HepG2 (cell line): ENCODE results near the gene OGFR. TPM values are rescaled to one million over a fixed set of nuclear protein-coding genes. Genes with fewer than 3 reads are reported as not detected.

Experiments
- ATAC-seq: fragments of 200-7000 bp; cut with Tn5 transposase; 3 replicates; pipeline ENCODE4 v1.9.1; 2020; ENCODE audit warnings: mild to moderate bottlenecking, moderate library complexity
- BruUV-seq: library from RNA; stranded (reverse); fragments of 400-500 nt; replicated peaks from 2 replicates; lab custom pipeline; 2021; lab: Mats Ljungman, UMichigan
- CTCF ChIA-PET: fragments of 300-600 bp; formaldehyde crosslinking; extraction: SDS; loops from one replicate; lab custom pipeline; 2021; ENCODE audit warnings: low total read pairs, inconsistent platforms, low intra/inter-chr PET ratio; lab: Yijun Ruan, JAX
- POLR2A ChIA-PET: fragments of 350-600 bp; sonication (Branson Sonifier 250); formaldehyde crosslinking; loops from one replicate; lab custom pipeline; 2020; ENCODE audit warnings: antibody characterized with exemption, inconsistent platforms; lab: Yijun Ruan, JAX
- DNase-seq: peaks from one replicate; pipeline ENCODE4 v3.0.0-alpha.2; 2015; ENCODE audit warnings: low spot score
- FAIRE-seq: peaks from 3 replicates; lab custom pipeline; 2011; peaks lifted over from hg19 to GRCh38; lab: Jason Lieb, UNC
- H2AFZ ChIP-seq: one replicate; pipeline ENCODE4 v1.6.1; 2011; ENCODE audit warnings: low read length, inconsistent platforms
- H3K27ac ChIP-seq: fragments of 300-600 bp; 3 replicates; pipeline ENCODE4 v1.8.0; 2011; ENCODE audit warnings: mixed run types, mild to moderate bottlenecking, mixed read lengths, low read length, inconsistent platforms; ENCODE audit not compliant: insufficient read depth; ENCODE audit errors: extremely low read length
- H3K27me3 ChIP-seq, 2 experiments: fragments of 200-600 bp in 1 of 2; 2 replicates in 1 of 2; 3 replicates in 1 of 2; pipeline versions ENCODE4 v1.6.0 to v1.8.0; 2011; ENCODE audit warnings: low read length in 2 of 2, mild to moderate bottlenecking in 2 of 2, moderate library complexity in 2 of 2, inconsistent platforms in 1 of 2; ENCODE audit not compliant: insufficient read depth in 2 of 2, control insufficient read depth in 1 of 2
- H3K36me3 ChIP-seq, 2 experiments: fragments of 200-600 bp in 1 of 2; replicated peaks in 1 of 2; 2 replicates in 1 of 2; 3 replicates in 1 of 2; pipeline versions ENCODE4 v1.5.1 to v1.8.0; 2011; ENCODE audit warnings: low read length in 2 of 2, inconsistent platforms in 1 of 2; ENCODE audit not compliant: insufficient read depth in 2 of 2, control insufficient read depth in 1 of 2
- H3K4me1 ChIP-seq: 2 replicates; pipeline ENCODE4 v1.5.1; 2012; ENCODE audit warnings: low read length, inconsistent platforms; ENCODE audit not compliant: insufficient read depth
- H3K4me2 ChIP-seq: 2 replicates; pipeline ENCODE4 v1.6.0; 2011; ENCODE audit warnings: low read depth, low read length, inconsistent platforms
- H3K4me3 ChIP-seq, 3 experiments: fragments of 200-600 bp in 1 of 3; sonication (generic), shearing (Covaris generic) in 1 of 3; replicated peaks in 1 of 3; 2 replicates each; pipeline ENCODE4 v1.5.1; 2011 to 2016; ENCODE audit warnings: low read length in 3 of 3, inconsistent platforms in 2 of 3, low read depth in 2 of 3, mild to moderate bottlenecking in 2 of 3, control low read depth in 1 of 3, mixed read lengths in 1 of 3; ENCODE audit not compliant: insufficient read depth in 1 of 3
- H3K79me2 ChIP-seq: one replicate; pipeline ENCODE4 v1.6.1; 2011; ENCODE audit warnings: low read length, inconsistent platforms; ENCODE audit not compliant: insufficient read depth
- H3K9ac ChIP-seq: 2 replicates; pipeline ENCODE4 v1.6.0; 2011; ENCODE audit warnings: mild to moderate bottlenecking, low read depth, low read length, inconsistent platforms; ENCODE audit not compliant: insufficient read depth
- H3K9me3 ChIP-seq: 2 replicates; pipeline ENCODE4 v1.5.1; 2012; ENCODE audit warnings: mild to moderate bottlenecking, low read length
- H4K20me1 ChIP-seq: 2 replicates; pipeline ENCODE4 v1.6.0; 2011; ENCODE audit warnings: inconsistent platforms, mild to moderate bottlenecking, low read length, moderate library complexity; ENCODE audit not compliant: insufficient read depth
- ATF1 ChIP-seq: IDR thresholded peaks from 2 replicates; pipeline ENCODE4 v1.6.1; 2016; ENCODE audit warnings: mild to moderate bottlenecking, control low read depth
- MXI1 ChIP-seq: IDR thresholded peaks from 3 replicates; pipeline ENCODE4 v1.6.1; 2012; ENCODE audit warnings: low read depth, low read length, inconsistent platforms, borderline replicate concordance
- NFKBIZ ChIP-seq: IDR thresholded peaks from 2 replicates; pipeline ENCODE4 v1.6.1; 2018; ENCODE audit warnings: missing genetic modification reagents, missing compliant biosample characterization
- RARA ChIP-seq: IDR thresholded peaks from 2 replicates; pipeline ENCODE4 v1.6.1; 2016; ENCODE audit warnings: missing genetic modification reagents, missing compliant biosample characterization
- TBX2 ChIP-seq: sonication (generic); formaldehyde crosslinking; IDR thresholded peaks from 2 replicates; pipeline ENCODE4 v1.5.0; 2020; ENCODE audit warnings: missing genetic modification reagents, mild to moderate bottlenecking, borderline replicate concordance
- ZFP36L1 ChIP-seq: sonication (generic); formaldehyde crosslinking; IDR thresholded peaks from 2 replicates; pipeline ENCODE4 v1.8.0; 2022; ENCODE audit warnings: mild to moderate bottlenecking, missing genetic modification reagents, moderate library complexity
- ZFP41 ChIP-seq: sonication (generic); formaldehyde crosslinking; IDR thresholded peaks from 2 replicates; pipeline ENCODE4 v1.4.0; 2020; ENCODE audit warnings: mild to moderate bottlenecking, missing genetic modification reagents, borderline replicate concordance
- ZFY ChIP-seq: sonication (generic); formaldehyde crosslinking; IDR thresholded peaks from 2 replicates; pipeline ENCODE4 v1.4.0; 2020; ENCODE audit warnings: missing genetic modification reagents
- ZNF160 ChIP-seq: sonication (generic); formaldehyde crosslinking; IDR thresholded peaks from 2 replicates; pipeline ENCODE4 v1.8.0; 2022; ENCODE audit warnings: mild to moderate bottlenecking, inconsistent platforms, missing genetic modification reagents
- ZNF282 ChIP-seq: fragments of 450-650 bp; IDR thresholded peaks from 2 replicates; pipeline ENCODE4 v1.6.1; 2018; ENCODE audit not compliant: partially characterized antibody
- ZNF382 ChIP-seq: sonication (generic); formaldehyde crosslinking; IDR thresholded peaks from 2 replicates; pipeline ENCODE4 v1.5.0; 2020; ENCODE audit warnings: missing genetic modification reagents, mild to moderate bottlenecking, borderline replicate concordance
- ZNF720 ChIP-seq: sonication (generic); formaldehyde crosslinking; IDR thresholded peaks from 2 replicates; pipeline ENCODE4 v1.4.0; 2020; ENCODE audit warnings: missing genetic modification reagents
- WGBS: methylation state at CpG from one replicate; pipeline ENCODE4 v1.1.6; 2017; ENCODE audit warnings: low lambda C conversion rate; 5-methylcytosine and 5-hydroxymethylcytosine counted together
- in situ Hi-C: cut with HindIII; loops from 2 replicates; pipeline ENCODE4 v1.10.0; 2017; ENCODE audit warnings: low pct_unique_long_range_greater_than_20kb; ENCODE audit not compliant: extremely low pct_ligation_motif_present
- intact Hi-C: fragments of 100-400 bp; cut with micrococcal nuclease; formaldehyde crosslinking; loops from one replicate; pipeline ENCODE4 v1.10.0; 2022; ENCODE audit not compliant: unreplicated experiment
- polyA plus RNA-seq, 8 experiments: library from polyadenylated mRNA; depleted of rRNA in 3 of 8; stranded (reverse) in 7 of 8; unstranded in 1 of 8; fragments of >200 nt; fragmentation: Illumina TruSeq in 4 of 8; extraction: Trizol in 4 of 8; gene quantifications; 2 replicates each; pipeline versions ENCODE4 v1.2.1 to v1.2.3, GENCODE V29; 2011 to 2016; ENCODE audit warnings: low read depth in 4 of 8, missing spikeins in 1 of 8, mixed read lengths in 1 of 8; ENCODE audit not compliant: insufficient read depth in 1 of 8
- total RNA-seq, 5 experiments: library from RNA; depleted of rRNA; stranded (reverse); fragments of >200 nt; fragmentation: Illumina TruSeq; extraction: Trizol; gene quantifications; 2 replicates each; pipeline ENCODE4 v1.2.3, GENCODE V29; 2016; ENCODE audit warnings: low read depth in 1 of 5
- TF ChIP-seq, protein P1 (sequence below): IDR thresholded peaks from 2 replicates; pipeline ENCODE4 v1.6.1; 2016
- TF ChIP-seq, protein P2 (sequence below), 2 experiments: fragments of 450-650 bp in 1 of 2; sonication (generic) in 1 of 2; formaldehyde crosslinking in 1 of 2; IDR thresholded peaks; 2 replicates each; pipeline versions ENCODE4 v1.6.1 to v1.8.0; 2016 to 2022; ENCODE audit warnings: antibody characterized with exemption in 1 of 2, mild to moderate bottlenecking in 1 of 2, missing genetic modification reagents in 1 of 2

Gene OGFR
- total and polyA plus RNA-seq, 2 of the 13 experiments (the other 11 are each of a cell fraction or from before 2014, with no cell fraction given): 47.7 to 81.8 TPM

DNA sequence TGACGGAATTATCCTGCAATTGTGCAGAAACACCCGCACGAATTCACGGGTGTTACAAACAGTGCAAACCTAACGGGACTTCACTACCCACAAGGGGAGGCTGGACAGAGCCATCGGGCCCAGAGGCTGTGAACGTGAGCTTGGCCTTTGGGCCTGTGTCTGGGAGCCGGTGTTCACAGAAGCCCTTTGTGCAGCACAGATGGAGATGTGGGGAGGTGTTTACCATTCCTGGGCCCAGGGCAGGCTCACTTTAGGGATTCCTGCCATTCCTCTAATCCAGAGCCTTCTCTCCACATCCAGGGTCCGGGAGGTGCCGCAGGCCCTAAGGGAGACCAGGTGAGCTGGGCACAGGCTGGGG, 27.2 kb downstream of the OGFR start (continued):
- no peak for TF ChIP-seq MXI1
- peak; percentile 22; the same call in 1 of the 2 replicates for TF ChIP-seq ZFY (CRISPR knock-in tag)
- TF ChIP-seq TBX2 (CRISPR knock-in tag): 0 out of 2 replicates have a peak, but pooled peaks have one; percentile 19
- no peak for TF ChIP-seq ZNF720 (CRISPR knock-in tag)
- 0 out of 2 replicates have a peak, but pooled peaks have one; percentile 19 for TF ChIP-seq RARA (CRISPR knock-in tag)
- no peak for TF ChIP-seq ZFP41
- TF ChIP-seq ZNF160 (CRISPR knock-in tag): no peak
- no peak for TF ChIP-seq ZFP36L1 (CRISPR knock-in tag)

DNA sequence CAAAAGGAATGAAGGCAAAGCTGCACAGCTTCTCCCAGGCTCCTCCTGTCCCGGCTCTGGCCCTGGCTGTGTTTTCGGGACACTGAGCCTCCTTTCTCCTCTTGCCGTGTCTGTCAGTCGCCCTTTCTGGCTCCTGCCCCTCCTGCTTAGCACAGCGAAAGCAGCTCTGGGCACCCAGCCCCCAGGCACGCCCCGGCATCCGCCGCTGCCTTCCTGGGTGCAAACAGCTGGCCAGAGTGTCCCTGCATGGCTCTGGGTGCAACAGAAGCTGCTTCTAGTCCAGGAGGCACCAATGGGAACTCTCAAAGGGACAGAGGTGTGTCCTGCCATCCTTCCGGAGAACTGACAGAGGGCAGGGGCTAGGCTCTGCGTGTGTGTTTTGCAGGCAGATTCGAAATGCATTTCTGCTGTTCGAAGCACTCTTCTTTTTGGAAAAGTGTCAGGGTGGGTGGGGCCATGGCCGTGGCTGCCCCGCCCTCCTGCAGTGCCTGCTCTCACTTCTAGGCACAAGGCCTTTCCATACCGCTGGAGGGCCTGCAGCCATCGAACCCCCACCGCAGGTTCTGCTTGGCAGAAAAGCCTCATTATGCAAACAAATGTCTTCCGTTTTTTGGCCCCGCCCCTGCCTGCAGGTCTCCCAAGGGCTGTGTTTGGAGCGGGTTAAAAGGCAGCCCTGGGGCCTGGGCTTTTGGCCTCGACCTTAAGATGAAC, 27.7 kb downstream of the OGFR start:
- ATAC-seq: peak; percentile 23
- no TSS peak for BruUV-seq
- peaks cover 23% of the 10 kb centered on the region for H3K4me1 ChIP-seq
- H3K9me3 ChIP-seq: no peaks in the 10 kb centered on the region
- no peak overlapping the region for H3K27ac ChIP-seq
- H3K79me2 ChIP-seq: no peaks in the 10 kb centered on the region
- no peaks in the 10 kb centered on the region for H3K27me3 ChIP-seq
- ChIA-PET POLR2A (interaction anchor here (1.0 to 3.2 kb wide), 7 partner anchors 8 to 122 kb away, joined by 3 to 22 read pairs (median 5); partner anchors contain the start of gene TCFL5), CTCF (no interaction called here)
- intact Hi-C loops (no loop called here), in situ Hi-C loops (no loop called here)
- DNase-seq: no peak
- H2AFZ ChIP-seq: no peak overlapping the region
- H3K4me2 ChIP-seq: peak overlapping the region; percentile 33
- no peaks in the 10 kb centered on the region for H4K20me1 ChIP-seq
- H3K9ac ChIP-seq: no peak overlapping the region
- WGBS: 75% methylated on average over 21 of the region's 22 CpGs
- peaks cover 14 to 21% of the 10 kb centered on the region in 2 experiments; a peak in 4 of 5 replicates for H3K36me3 ChIP-seq
- H3K4me3 ChIP-seq: peak overlapping the region in 1 of 3 experiments; percentile 8; a peak in 1 of 6 replicates
- FAIRE-seq: peak; percentile 52
- no peak for TF ChIP-seq ATF1 (CRISPR knock-in tag)
- TF ChIP-seq ZNF282: no peak
- TF ChIP-seq NFKBIZ (CRISPR knock-in tag): no peak
- TF ChIP-seq, protein P1, sequence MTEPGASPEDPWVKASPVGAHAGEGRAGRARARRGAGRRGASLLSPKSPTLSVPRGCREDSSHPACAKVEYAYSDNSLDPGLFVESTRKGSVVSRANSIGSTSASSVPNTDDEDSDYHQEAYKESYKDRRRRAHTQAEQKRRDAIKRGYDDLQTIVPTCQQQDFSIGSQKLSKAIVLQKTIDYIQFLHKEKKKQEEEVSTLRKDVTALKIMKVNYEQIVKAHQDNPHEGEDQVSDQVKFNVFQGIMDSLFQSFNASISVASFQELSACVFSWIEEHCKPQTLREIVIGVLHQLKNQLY: no peak
- TF ChIP-seq, protein P2, sequence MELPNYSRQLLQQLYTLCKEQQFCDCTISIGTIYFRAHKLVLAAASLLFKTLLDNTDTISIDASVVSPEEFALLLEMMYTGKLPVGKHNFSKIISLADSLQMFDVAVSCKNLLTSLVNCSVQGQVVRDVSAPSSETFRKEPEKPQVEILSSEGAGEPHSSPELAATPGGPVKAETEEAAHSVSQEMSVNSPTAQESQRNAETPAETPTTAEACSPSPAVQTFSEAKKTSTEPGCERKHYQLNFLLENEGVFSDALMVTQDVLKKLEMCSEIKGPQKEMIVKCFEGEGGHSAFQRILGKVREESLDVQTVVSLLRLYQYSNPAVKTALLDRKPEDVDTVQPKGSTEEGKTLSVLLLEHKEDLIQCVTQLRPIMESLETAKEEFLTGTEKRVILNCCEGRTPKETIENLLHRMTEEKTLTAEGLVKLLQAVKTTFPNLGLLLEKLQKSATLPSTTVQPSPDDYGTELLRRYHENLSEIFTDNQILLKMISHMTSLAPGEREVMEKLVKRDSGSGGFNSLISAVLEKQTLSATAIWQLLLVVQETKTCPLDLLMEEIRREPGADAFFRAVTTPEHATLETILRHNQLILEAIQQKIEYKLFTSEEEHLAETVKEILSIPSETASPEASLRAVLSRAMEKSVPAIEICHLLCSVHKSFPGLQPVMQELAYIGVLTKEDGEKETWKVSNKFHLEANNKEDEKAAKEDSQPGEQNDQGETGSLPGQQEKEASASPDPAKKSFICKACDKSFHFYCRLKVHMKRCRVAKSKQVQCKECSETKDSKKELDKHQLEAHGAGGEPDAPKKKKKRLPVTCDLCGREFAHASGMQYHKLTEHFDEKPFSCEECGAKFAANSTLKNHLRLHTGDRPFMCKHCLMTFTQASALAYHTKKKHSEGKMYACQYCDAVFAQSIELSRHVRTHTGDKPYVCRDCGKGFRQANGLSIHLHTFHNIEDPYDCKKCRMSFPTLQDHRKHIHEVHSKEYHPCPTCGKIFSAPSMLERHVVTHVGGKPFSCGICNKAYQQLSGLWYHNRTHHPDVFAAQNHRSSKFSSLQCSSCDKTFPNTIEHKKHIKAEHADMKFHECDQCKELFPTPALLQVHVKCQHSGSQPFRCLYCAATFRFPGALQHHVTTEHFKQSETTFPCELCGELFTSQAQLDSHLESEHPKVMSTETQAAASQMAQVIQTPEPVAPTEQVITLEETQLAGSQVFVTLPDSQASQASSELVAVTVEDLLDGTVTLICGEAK (IDR thresholded peaks at IDR 0.05): no peak
- TF ChIP-seq, protein P2 (CRISPR knock-in tag; IDR thresholded peaks at IDR 0.05): peak; percentile 13; the same call in 1 of the 2 replicates
- TF ChIP-seq ZNF382 (CRISPR knock-in tag): no peak
